C4-2B (cell line): ENCODE measurements around the gene FGF18.

Source experiments
- CTCF ChIP-seq: fragments of 450-650 bp; conservative IDR thresholded peaks from 2 replicates; pipeline ENCODE4 v1.5.1; 2017; ENCODE audit warnings: mild to moderate bottlenecking
- ZFX ChIP-seq: fragments of 450-650 bp; IDR thresholded peaks from 2 replicates; pipeline ENCODE4 v1.6.1; 2017

- TF ChIP-seq CTCF: no peak
- TF ChIP-seq ZFX: no peak
Observed at GRCh38 chr5:171478946-171479775, 59.7 kb downstream of the FGF18 start.
